ENCODE data around the gene CNTNAP5. TPM values are rescaled to one million over a fixed set of nuclear protein-coding genes. Genes with fewer than 3 reads are reported as not detected.

Gene CNTNAP5
- total RNA-seq, 1 donor from 2014 or later: not detected

GRCh38 chr2:124283096-124283495 is 258.0 kb downstream of the CNTNAP5 start:
- no peaks in the 10 kb centered on the region for H3K27me3 ChIP-seq (ENCODE audit: low read depth)
- DNase-seq: no peak
- peaks cover 11% of the 10 kb centered on the region for H3K9me3 ChIP-seq (replicated peaks)
- no peaks in the 10 kb centered on the region for H3K4me1 ChIP-seq
- H3K4me3 ChIP-seq: no peak overlapping the region
- no peaks in the 10 kb centered on the region for H3K36me3 ChIP-seq
- TF ChIP-seq CTCF (IDR thresholded peaks at IDR 0.05; ENCODE audit: borderline replicate concordance): no peak
- intact Hi-C loops (cut with micrococcal nuclease): no loop called here
- H3K27ac ChIP-seq (replicated peaks): no peak overlapping the region

GRCh38 chr2:124286089-124286783 is 261.1 kb downstream of the CNTNAP5 start:
- no peak for TF ChIP-seq CTCF (IDR thresholded peaks at IDR 0.05; ENCODE audit: borderline replicate concordance)
- peaks cover 11% of the 10 kb centered on the region for H3K9me3 ChIP-seq (replicated peaks)
- H3K4me3 ChIP-seq: no peak overlapping the region
- no peaks in the 10 kb centered on the region for H3K27me3 ChIP-seq (ENCODE audit: low read depth)
- H3K27ac ChIP-seq (replicated peaks): no peak overlapping the region
- no peak for DNase-seq
- H3K4me1 ChIP-seq: no peaks in the 10 kb centered on the region
- H3K36me3 ChIP-seq: no peaks in the 10 kb centered on the region
- intact Hi-C loops (cut with micrococcal nuclease): no loop called here

- no peak overlapping the region for H3K27ac ChIP-seq (replicated peaks)
- H3K9me3 ChIP-seq (replicated peaks): peaks cover under 1% of the 10 kb centered on the region
- intact Hi-C loops (cut with micrococcal nuclease): no loop called here
- DNase-seq: no peak
- no peaks in the 10 kb centered on the region for H3K27me3 ChIP-seq (ENCODE audit: low read depth)
- H3K4me1 ChIP-seq: no peaks in the 10 kb centered on the region
- no peak overlapping the region for H3K4me3 ChIP-seq
- no peak for TF ChIP-seq CTCF (IDR thresholded peaks at IDR 0.05; ENCODE audit: borderline replicate concordance)
- no peaks in the 10 kb centered on the region for H3K36me3 ChIP-seq
Observed at GRCh38 chr2:124289060-124289459, 264.0 kb downstream of the CNTNAP5 start.

- no peak overlapping the region for H3K27ac ChIP-seq (replicated peaks)
- no peaks in the 10 kb centered on the region for H3K9me3 ChIP-seq (replicated peaks)
- no peaks in the 10 kb centered on the region for H3K36me3 ChIP-seq
- H3K4me1 ChIP-seq: no peaks in the 10 kb centered on the region
- no peak for TF ChIP-seq CTCF (IDR thresholded peaks at IDR 0.05; ENCODE audit: borderline replicate concordance)
- no peak for DNase-seq
- no peak overlapping the region for H3K4me3 ChIP-seq
- intact Hi-C loops (cut with micrococcal nuclease): no loop called here
- H3K27me3 ChIP-seq (ENCODE audit: low read depth): no peaks in the 10 kb centered on the region
Observed at GRCh38 chr2:124289615-124290014, 264.5 kb downstream of the CNTNAP5 start.

GRCh38 chr2:124296470-124296869 is 271.4 kb downstream of the CNTNAP5 start:
- no peak for DNase-seq
- Histone ChIP-seq H3K9me3 (replicated peaks) (no peaks in the 10 kb centered on the region), H3K27me3 (ENCODE audit: low read depth) (no peaks in the 10 kb centered on the region), H3K36me3 (no peaks in the 10 kb centered on the region), H3K4me3 (no peak overlapping the region), H3K27ac (replicated peaks) (no peak overlapping the region), H3K4me1 (no peaks in the 10 kb centered on the region)
- TF ChIP-seq CTCF (IDR thresholded peaks at IDR 0.05; ENCODE audit: borderline replicate concordance): no peak
- intact Hi-C loops (cut with micrococcal nuclease): no loop called here
